RCC 7860 (cell line): Measurements from ENCODE around the gene CDC123.
A peak's percentile ranks its signal among the peaks of the same experiment; 100 is the strongest.
"Not testable (repeated sequence)": the region's sequence is repeated elsewhere in the genome, so short reads cannot be mapped to it uniquely, and the experiment has no call there.

ENCODE experiments used
- DNase-seq: peaks from one replicate; pipeline ENCODE4 v3.0.0-alpha.2; 2015; ENCODE audit warnings: low spot score
- FAIRE-seq: peaks from 2 replicates; lab custom pipeline; 2012; peaks lifted over from hg19 to GRCh38; lab: Jason Lieb, UNC

Gene CDC123

DNA sequence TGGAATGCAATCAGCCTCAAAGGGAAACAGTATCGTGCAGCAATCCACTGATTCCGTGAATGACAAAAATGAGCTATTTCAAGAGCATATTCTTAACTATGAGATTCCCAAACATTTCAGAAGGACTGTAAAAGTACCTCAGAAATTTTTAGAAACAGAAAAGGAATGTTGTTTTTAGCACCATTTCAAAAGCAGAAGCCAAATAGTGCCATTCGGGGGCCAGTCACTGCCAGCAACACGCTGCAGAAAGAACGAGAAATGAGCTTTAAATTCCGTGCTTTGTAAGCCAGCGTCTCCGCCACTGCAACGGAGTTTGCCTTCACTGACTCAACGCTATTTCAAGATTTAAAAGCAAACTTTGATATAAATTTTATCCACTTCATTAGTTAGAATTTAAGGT is 6.6 kb upstream of the CDC123 start:
- FAIRE-seq (no peak), DNase-seq (no peak)

GRCh38 chr10:12191715-12192114 is 4.3 kb upstream of the CDC123 start:
- FAIRE-seq, result no peak
- no peak for DNase-seq

GRCh38 chr10:12193193-12193592 is 2.8 kb upstream of the CDC123 start:
- FAIRE-seq (no peak), DNase-seq (no peak)

GRCh38 chr10:12194752-12195271 is 1.2 kb upstream of the CDC123 start:
- no peak for FAIRE-seq
- no peak for DNase-seq

GRCh38 chr10:12195281-12195602 is 746 bp upstream of the CDC123 start:
- DNase-seq (no peak), FAIRE-seq (no peak)

- FAIRE-seq (no peak), DNase-seq (no peak)
Measured at GRCh38 chr10:12196531-12197211, 683 bp downstream of the CDC123 start.

DNA sequence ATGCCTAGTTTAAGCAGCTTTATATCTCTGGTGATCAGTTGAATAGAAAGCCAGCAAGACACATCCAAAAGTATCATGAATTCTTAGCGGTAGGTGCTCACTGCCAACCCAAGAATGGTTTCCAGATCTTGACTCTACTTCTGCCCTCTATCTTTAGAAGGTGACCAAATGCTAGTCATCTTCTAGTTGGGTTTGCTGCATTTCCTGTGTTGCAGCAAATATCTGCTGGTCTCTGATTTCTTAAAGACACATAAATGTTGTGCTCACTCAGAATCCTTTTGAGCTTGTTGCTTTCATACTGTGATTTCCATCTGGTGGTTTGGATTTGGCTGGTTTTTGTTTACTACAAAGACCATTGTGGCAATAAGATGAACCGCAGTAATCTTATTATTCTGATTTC is 2.2 kb downstream of the CDC123 start:
- no peak for DNase-seq
- no peak for FAIRE-seq

- DNase-seq (no peak), FAIRE-seq (no peak)
Measured at GRCh38 chr10:12200850-12201249, 4.9 kb downstream of the CDC123 start.

DNA sequence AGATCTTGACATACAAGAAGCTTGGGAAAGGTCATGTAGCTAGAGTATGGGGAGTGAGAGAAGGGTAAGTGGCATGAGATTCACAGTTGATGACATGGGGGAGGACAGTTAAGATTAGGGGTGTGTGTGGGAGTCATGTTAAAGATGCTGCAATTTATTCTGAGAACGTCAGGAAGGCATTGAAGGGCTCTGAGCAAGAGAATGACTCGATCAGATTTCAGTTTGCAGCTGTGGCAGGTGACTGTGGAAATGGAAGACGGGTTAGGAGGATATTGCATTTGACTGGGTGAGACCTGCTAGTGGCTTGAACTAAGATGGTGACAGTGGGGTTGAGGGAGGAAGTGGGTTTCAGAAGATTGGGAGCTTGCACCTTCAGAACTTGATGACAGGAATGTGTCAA is 5.6 kb downstream of the CDC123 start:
- DNase-seq (no peak), FAIRE-seq (no peak)

- no peak for DNase-seq
- FAIRE-seq, result no peak
Measured at GRCh38 chr10:12202226-12202625, 6.2 kb downstream of the CDC123 start.

- DNase-seq (no peak), FAIRE-seq (no peak)
Measured at GRCh38 chr10:12205082-12205481, 9.1 kb downstream of the CDC123 start.

DNA sequence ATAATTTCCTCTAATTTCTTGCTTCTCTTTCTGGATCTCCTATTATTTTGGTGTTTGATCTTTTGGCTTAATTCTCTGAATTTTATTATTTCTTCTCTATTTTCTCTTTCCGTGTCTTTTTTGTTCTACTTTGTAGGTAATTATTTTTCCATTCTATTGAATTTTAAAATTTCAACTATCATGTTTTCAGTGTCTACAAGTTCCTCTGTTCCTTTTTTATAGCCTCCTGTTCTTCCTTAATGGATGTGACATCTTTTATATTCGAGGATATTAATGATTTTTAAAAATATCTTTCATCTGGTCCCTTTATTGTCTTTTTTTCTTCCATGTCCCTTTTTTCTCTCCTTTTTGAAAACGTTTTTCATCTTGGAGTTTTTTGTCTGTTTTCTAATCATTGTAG is 11.1 kb downstream of the CDC123 start:
- DNase-seq (no peak), FAIRE-seq (no peak)

DNA sequence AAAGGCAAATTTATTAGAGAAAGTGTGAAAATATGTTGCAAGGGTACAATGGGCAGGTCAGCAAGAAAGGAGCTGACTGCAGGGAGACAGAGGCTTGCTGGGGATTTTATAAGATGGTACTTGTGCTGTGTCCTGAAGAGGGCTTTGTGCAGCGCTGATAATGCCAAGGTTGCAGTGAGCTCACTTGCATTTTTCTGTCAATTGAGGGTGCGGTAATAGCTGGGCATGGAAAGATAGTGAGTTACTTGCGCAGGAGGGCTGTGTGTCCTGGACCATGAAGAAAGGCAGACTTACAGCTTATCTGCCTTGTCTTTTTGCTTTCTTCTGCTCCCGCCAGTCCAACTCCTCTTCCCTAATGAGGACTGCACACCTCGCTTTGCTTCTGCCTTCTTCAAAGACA is 12.5 kb downstream of the CDC123 start:
- DNase-seq, result no peak

GRCh38 chr10:12212454-12212853 is 16.5 kb downstream of the CDC123 start:
- FAIRE-seq (no peak), DNase-seq (no peak)

More for the DNA sequence above, 12.5 kb downstream of the CDC123 start:
- FAIRE-seq, result no peak

DNA sequence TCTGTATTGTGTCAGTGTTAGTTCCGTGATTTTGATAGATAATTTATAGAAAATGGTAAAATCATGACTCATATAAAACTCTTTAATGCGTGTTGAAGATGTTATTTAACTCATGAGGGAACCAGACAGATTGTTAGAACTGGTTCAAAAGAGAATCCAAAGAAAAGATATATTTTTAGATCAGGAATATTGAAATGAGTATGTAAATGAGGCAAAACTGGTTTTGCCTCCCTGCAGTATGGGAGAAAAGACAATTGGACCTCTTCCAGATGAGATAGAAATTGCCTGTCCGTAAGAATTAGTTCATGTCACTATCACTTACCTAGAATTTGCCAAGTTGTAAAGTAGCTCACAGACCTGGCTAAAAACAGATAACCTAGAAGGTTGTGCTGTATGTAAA is 17.6 kb downstream of the CDC123 start:
- no peak for DNase-seq

GRCh38 chr10:12214093-12214492 is 18.1 kb downstream of the CDC123 start:
- no peak for FAIRE-seq
- DNase-seq, result no peak

More for the DNA sequence above, 17.6 kb downstream of the CDC123 start:
- no peak for FAIRE-seq

DNA sequence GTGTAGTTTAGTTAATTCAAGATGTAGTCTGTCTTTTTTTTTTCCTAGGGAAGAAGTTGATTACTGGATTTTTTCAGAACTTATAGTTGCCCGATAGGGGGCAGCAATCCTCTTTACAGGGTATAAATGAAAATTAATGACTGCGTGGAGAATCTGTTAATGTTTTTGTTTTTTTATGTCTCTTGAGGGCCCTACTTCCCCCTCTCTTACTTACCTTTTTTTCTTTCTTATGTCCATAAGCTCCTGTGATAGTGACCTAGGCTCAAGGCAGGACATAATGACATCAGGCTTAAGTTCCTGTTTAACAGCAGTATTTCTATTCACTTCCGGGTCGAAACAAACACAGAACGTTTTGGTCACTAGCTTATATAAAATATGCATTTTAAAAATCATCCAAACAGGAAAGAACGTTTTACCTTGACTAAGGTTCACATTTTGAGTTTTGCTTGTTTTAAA is 18.8 kb downstream of the CDC123 start:
- peak; percentile 59 for FAIRE-seq
- no peak for DNase-seq

DNA sequence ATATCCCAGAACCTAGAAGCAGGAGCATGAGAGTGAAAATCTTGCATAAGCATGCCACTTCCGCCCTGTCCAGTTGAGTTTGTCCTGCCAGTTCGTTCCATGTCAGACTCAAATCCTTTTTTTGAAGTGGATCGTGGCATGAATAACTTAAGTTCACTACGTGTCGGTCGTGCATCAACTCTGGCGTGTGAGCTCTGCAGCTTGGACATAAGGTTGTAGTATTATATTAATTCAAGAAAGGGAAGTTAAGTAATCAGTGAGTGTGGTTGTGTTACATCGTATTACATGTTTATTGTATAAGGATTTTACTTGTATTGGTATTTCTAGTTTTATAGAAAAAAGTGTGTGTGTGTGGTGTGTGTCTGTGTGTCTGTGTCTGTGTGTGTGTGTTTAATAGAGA is 23.0 kb downstream of the CDC123 start:
- DNase-seq (no peak), FAIRE-seq (no peak)

- peak; percentile 57 for FAIRE-seq
- DNase-seq, result peak; percentile 37
Measured at GRCh38 chr10:12221323-12222298, 25.6 kb downstream of the CDC123 start.

GRCh38 chr10:12225444-12225843 is 29.5 kb downstream of the CDC123 start:
- no peak for FAIRE-seq
- DNase-seq, result no peak

DNA sequence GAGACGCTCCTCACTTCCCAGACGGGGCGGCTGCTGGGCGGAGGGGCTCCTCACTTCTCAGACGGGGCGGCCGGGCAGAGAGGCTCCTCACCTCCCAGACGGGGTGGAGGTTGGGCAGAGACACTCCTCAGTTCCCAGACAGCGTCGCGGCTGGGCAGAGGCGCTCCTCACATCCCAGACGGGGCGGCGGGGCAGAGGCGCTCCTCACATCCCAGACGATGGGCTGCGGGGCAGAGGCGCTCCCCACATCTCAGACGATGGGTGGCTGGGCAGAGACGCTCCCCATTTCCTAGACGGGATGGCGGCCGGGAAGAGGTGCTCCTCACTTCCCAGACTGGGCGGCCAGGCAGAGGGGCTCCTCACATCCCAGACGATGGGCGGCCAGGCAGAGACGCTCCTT is 30.4 kb downstream of the CDC123 start:
- DNase-seq, FAIRE-seq: not testable (repeated sequence)

GRCh38 chr10:12228851-12229250 is 32.9 kb downstream of the CDC123 start:
- FAIRE-seq (no peak), DNase-seq (no peak)
